ENCODE measurements around the gene SLC28A3.

DNA sequence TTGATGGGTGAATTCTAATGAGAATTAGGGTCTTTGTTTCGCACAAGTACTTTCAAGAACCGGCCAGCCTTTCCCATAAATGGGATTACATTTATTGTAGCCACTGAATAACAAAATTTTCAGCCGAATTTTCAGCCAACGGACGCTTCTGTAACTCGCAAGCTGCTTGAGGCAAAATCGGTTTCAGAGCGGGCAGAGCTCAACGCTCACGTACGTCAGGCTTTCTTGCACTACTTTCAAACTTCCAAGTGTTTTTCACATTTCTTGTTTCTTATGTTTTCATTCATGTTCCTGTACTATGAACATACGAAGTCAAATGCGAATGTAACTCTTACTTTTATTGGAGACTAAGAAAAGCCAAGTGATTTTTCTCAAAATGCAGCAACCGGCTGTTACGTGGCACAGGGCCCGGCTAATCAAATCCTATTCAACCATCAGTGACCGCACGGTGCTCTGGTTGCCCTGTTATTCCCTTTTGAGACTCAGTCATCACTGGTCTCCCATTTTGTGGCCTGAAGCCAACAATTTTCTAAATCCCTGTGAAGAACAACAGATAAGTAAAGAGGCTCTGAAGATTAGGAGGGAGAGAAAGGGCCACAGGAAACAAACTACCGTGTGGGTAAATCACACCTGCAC is 68.5 kb downstream of the SLC28A3 start:
- TF ChIP-seq, protein P1, sequence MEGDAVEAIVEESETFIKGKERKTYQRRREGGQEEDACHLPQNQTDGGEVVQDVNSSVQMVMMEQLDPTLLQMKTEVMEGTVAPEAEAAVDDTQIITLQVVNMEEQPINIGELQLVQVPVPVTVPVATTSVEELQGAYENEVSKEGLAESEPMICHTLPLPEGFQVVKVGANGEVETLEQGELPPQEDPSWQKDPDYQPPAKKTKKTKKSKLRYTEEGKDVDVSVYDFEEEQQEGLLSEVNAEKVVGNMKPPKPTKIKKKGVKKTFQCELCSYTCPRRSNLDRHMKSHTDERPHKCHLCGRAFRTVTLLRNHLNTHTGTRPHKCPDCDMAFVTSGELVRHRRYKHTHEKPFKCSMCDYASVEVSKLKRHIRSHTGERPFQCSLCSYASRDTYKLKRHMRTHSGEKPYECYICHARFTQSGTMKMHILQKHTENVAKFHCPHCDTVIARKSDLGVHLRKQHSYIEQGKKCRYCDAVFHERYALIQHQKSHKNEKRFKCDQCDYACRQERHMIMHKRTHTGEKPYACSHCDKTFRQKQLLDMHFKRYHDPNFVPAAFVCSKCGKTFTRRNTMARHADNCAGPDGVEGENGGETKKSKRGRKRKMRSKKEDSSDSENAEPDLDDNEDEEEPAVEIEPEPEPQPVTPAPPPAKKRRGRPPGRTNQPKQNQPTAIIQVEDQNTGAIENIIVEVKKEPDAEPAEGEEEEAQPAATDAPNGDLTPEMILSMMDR (conservative IDR thresholded peaks at IDR 0.05; ENCODE audit: low read length) = no peak
- TF ChIP-seq EZH2phosphoT487 (IDR thresholded peaks at IDR 0.05; ENCODE audit: borderline replicate concordance, low read depth, low read length) = no peak
